Measurements from ENCODE around the gene DLGAP1.
A peak's percentile ranks its signal among the peaks of the same experiment; 100 is the strongest.

Gene DLGAP1

GRCh38 chr18:3454365-3455089 lies 1000.6 kb downstream of the DLGAP1 start:
- Histone ChIP-seq H2AFZ (ENCODE audit: low read depth, low read length) (no peak overlapping the region), H3K4me3 (ENCODE audit: low read length) (peak overlapping the region; percentile 94), H3K36me3 (replicated peaks; ENCODE audit: low read depth, low read length) (peaks cover 82% of the 10 kb centered on the region), H4K20me1 (ENCODE audit: insufficient read depth, low read length) (peaks cover 58% of the 10 kb centered on the region), H3K9ac (ENCODE audit: low read length) (peak overlapping the region; percentile 99), H3K27ac (ENCODE audit: low read length) (peak overlapping the region; percentile 95), H3K4me1 (ENCODE audit: low read length) (peaks cover 57% of the 10 kb centered on the region), H3K79me2 (ENCODE audit: low read length) (peaks cover 100% of the 10 kb centered on the region), H3K4me2 (ENCODE audit: low read length) (peak overlapping the region; percentile 85), H3K9me3 (ENCODE audit: insufficient read depth, low read length) (no peaks in the 10 kb centered on the region), H3K27me3 (ENCODE audit: low read depth, low read length) (no peaks in the 10 kb centered on the region)
- TF ChIP-seq EZH2phosphoT487 (IDR thresholded peaks at IDR 0.05; ENCODE audit: low read depth): no peak
- TF ChIP-seq, protein P1, sequence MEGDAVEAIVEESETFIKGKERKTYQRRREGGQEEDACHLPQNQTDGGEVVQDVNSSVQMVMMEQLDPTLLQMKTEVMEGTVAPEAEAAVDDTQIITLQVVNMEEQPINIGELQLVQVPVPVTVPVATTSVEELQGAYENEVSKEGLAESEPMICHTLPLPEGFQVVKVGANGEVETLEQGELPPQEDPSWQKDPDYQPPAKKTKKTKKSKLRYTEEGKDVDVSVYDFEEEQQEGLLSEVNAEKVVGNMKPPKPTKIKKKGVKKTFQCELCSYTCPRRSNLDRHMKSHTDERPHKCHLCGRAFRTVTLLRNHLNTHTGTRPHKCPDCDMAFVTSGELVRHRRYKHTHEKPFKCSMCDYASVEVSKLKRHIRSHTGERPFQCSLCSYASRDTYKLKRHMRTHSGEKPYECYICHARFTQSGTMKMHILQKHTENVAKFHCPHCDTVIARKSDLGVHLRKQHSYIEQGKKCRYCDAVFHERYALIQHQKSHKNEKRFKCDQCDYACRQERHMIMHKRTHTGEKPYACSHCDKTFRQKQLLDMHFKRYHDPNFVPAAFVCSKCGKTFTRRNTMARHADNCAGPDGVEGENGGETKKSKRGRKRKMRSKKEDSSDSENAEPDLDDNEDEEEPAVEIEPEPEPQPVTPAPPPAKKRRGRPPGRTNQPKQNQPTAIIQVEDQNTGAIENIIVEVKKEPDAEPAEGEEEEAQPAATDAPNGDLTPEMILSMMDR (IDR thresholded peaks at IDR 0.05; ENCODE audit: low read depth, low read length): peak; percentile 82

DNA sequence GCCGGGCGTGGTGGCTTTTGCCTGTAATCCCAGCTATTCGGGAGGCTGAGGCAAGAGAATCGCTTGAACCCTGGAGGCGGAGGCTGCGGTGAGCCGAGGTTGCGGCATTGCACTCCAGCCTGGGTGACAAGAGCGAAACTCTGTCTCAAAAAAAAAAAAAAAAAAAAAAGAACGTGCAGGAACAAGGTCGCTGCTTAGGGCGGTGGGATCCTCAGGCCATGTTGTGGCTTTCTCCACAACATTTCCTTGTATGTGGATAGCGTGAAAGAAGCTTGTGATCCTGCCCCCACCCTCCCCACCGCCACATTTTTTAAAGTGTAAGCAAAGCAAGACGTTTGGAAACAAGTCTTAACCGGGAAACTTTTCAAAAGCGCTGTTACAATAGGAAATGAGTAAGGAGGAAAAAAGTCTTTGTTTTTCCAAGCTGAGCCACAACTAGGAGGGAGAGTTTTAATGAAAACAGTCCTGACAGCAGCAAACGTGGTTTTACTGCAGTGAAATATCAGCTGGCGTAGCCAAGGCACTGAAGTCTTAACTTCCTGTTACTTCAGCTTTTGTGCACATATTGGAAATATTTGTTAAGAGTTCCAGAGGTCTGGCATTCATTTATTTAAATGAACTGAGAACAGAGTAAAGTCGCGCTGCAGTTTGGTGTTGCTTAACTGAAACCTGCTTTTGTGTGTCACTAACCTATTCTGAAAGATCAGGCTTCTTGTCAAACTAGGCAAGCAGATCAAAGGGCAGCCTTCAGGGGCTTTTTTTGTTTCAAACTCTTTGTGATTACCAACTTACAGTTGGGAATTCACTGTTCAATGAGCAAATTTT lies 1001.4 kb downstream of the DLGAP1 start:
- no peak for TF ChIP-seq EZH2phosphoT487 (IDR thresholded peaks at IDR 0.05; ENCODE audit: low read depth)
- TF ChIP-seq, protein P1 (IDR thresholded peaks at IDR 0.05; ENCODE audit: low read depth, low read length): no peak
- Histone ChIP-seq H3K27ac (ENCODE audit: low read length) (peak overlapping the region; percentile 95), H3K4me1 (ENCODE audit: low read length) (peaks cover 49% of the 10 kb centered on the region), H2AFZ (ENCODE audit: low read depth, low read length) (no peak overlapping the region), H3K27me3 (ENCODE audit: low read depth, low read length) (no peaks in the 10 kb centered on the region), H3K36me3 (replicated peaks; ENCODE audit: low read depth, low read length) (peaks cover 74% of the 10 kb centered on the region), H3K4me2 (ENCODE audit: low read length) (peak overlapping the region; percentile 85), H3K9me3 (ENCODE audit: insufficient read depth, low read length) (no peaks in the 10 kb centered on the region), H3K79me2 (ENCODE audit: low read length) (peaks cover 99% of the 10 kb centered on the region), H3K9ac (ENCODE audit: low read length) (peak overlapping the region; percentile 99), H4K20me1 (ENCODE audit: insufficient read depth, low read length) (peaks cover 51% of the 10 kb centered on the region), H3K4me3 (ENCODE audit: low read length) (peak overlapping the region; percentile 94)

DNA sequence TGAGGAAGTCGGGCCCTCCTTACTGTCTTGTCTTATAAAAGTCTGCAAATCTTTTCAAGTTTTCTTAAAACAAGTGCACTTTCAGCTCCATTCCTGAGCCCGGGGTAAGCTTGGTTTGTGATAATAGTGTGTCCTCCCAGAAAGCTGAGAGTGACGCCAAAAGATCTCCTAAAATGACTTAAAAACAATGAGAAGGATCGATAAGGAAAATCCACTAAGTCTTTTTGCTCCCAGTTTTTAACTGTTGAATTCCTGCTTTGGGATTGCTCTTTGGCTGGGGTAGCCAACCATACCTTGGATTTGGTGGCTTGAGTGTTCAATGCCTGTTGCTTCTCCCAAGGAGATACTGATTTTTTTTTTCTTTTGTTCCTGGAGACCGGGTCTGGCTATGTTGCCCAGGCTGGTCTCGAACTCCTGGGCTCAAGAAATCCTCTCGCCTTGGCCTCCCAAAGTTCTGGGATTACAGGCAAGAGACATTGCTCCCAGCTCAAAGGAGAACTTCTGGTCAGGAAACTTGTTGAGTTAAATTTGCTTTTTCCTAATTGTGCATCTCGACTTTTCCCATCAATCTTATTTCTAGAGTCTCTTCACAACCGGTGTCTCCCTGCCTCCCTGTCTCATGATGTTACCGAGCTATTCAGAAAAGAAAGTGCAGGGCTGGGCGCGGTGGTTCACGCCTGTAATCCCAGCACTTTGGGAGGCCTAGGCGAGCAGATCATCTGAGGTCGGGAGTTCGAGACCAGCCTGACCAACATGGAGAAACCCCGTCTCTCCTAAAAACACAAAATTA lies 1002.2 kb downstream of the DLGAP1 start:
- H3K4me3 ChIP-seq (ENCODE audit: low read length): peak overlapping the region; percentile 94
- H3K4me1 ChIP-seq (ENCODE audit: low read length): peaks cover 41% of the 10 kb centered on the region
- H3K9me3 ChIP-seq (ENCODE audit: insufficient read depth, low read length): no peaks in the 10 kb centered on the region
- peaks cover 42% of the 10 kb centered on the region for H4K20me1 ChIP-seq (ENCODE audit: insufficient read depth, low read length)
- TF ChIP-seq, protein P1 (IDR thresholded peaks at IDR 0.05; ENCODE audit: low read depth, low read length): no peak
- no peak for TF ChIP-seq EZH2phosphoT487 (IDR thresholded peaks at IDR 0.05; ENCODE audit: low read depth)
- H3K4me2 ChIP-seq (ENCODE audit: low read length): peak overlapping the region; percentile 85
- H3K79me2 ChIP-seq (ENCODE audit: low read length): peaks cover 97% of the 10 kb centered on the region
- H3K9ac ChIP-seq (ENCODE audit: low read length): peak overlapping the region; percentile 99
- H2AFZ ChIP-seq (ENCODE audit: low read depth, low read length): no peak overlapping the region
- H3K36me3 ChIP-seq (replicated peaks; ENCODE audit: low read depth, low read length): peaks cover 66% of the 10 kb centered on the region
- no peaks in the 10 kb centered on the region for H3K27me3 ChIP-seq (ENCODE audit: low read depth, low read length)
- peak overlapping the region; percentile 95 for H3K27ac ChIP-seq (ENCODE audit: low read length)
